C4-2B (cell line): Measurements from ENCODE around the gene BLCAP.

Source experiments
- H3K27ac ChIP-seq: fragments of 450-650 bp; 2 replicates; pipeline ENCODE4 v1.5.1; 2017
- CTCF ChIP-seq: fragments of 450-650 bp; conservative IDR thresholded peaks from 2 replicates; pipeline ENCODE4 v1.5.1; 2017; ENCODE audit warnings: mild to moderate bottlenecking
- ZFX ChIP-seq: fragments of 450-650 bp; IDR thresholded peaks from 2 replicates; pipeline ENCODE4 v1.6.1; 2017

BLCAP gene

GRCh38 chr20:37534401-37535157 is 6.9 kb upstream of the BLCAP start:
- H3K27ac ChIP-seq: no peak overlapping the region
- TF ChIP-seq CTCF (peak; percentile 91), ZFX (no peak)

GRCh38 chr20:37533154-37533715 is 5.6 kb upstream of the BLCAP start:
- no peak overlapping the region for H3K27ac ChIP-seq
- no peak for TF ChIP-seq ZFX
- TF ChIP-seq CTCF: no peak

GRCh38 chr20:37531856-37532255 is 4.2 kb upstream of the BLCAP start:
- H3K27ac ChIP-seq: no peak overlapping the region
- TF ChIP-seq ZFX: no peak

DNA sequence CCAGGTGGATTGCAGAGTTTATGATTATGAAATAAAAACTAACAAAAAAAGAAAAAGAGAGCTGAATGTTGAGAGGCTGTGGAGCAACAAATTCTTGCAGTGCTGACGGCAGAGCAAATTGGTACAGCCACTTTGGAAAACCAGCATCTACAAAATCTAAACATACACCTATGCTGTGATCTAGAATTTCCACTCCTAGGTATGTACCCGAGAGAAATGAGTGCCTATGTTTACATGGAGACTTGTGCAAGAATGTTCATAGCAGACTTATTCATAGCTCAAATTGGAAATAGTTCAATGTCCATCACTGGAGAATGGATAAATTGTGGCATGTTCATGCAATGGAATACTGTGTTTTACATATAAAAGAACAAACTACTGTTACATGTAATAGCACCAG is 3.0 kb upstream of the BLCAP start:
- no peak overlapping the region for H3K27ac ChIP-seq
- TF ChIP-seq CTCF (no peak), ZFX (no peak)

DNA sequence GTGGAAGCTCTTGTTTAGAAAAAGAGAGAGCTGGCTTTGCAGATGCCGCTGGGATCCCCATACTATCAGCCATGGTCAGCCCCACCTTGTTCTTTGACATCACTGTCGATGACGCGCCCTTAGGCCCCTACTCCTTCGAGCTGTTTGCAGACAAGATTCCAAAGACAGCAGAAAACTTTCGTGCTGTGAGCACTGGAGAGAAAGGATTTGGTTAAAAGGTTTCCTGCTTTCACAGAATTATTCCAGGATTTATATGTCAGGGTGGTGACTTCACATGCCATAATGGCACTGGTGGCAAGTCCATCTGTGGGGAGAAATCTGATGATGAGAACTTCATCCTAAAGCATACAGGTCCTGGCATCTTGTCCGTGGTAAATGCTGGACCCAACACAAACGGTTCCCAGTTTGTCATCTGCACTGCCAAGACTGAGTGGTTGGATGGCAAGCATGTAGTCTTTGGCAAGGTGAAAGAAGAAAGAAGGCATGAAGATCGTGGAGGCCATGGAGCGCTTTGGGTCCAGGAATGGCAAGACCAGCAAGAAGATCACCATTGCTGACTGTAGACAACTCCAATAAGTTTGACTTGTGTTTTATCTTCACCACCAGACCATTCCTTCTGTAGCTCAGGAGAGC is 2.4 kb upstream of the BLCAP start:
- TF ChIP-seq ZFX (no peak), CTCF (no peak)
- H3K27ac ChIP-seq: no peak overlapping the region

- no peak for TF ChIP-seq ZFX
- no peak for TF ChIP-seq CTCF
- no peak overlapping the region for H3K27ac ChIP-seq
These were observed 1.7 kb upstream of the BLCAP start for GRCh38 chr20:37529214-37529967.

- peak overlapping the region; percentile 95 for H3K27ac ChIP-seq
These were observed 954 bp upstream of the BLCAP start for GRCh38 chr20:37528446-37529213.

More at GRCh38 chr20:37528446-37529213, 954 bp upstream of the BLCAP start:
- TF ChIP-seq CTCF: no peak
- TF ChIP-seq ZFX: no peak
